SH-SY5Y (cell line): ENCODE measurements around the gene WNT2.

Experiments
- GATA2 ChIP-seq: IDR thresholded peaks from 2 replicates; pipeline ENCODE4 v1.6.1; 2011; ENCODE audit warnings: mild to moderate bottlenecking, low read depth, low read length
- GATA3 ChIP-seq: IDR thresholded peaks from 2 replicates; pipeline ENCODE4 v1.6.1; 2011; ENCODE audit warnings: low read depth, mild to moderate bottlenecking, low read length, moderate library complexity

The WNT2 gene

GRCh38 chr7:117282239-117282812 is 40.5 kb downstream of the WNT2 start:
- TF ChIP-seq GATA3: no peak
- no peak for TF ChIP-seq GATA2

- TF ChIP-seq GATA2: no peak
- no peak for TF ChIP-seq GATA3
These were observed 41.3 kb downstream of the WNT2 start for GRCh38 chr7:117281562-117281961.

- TF ChIP-seq GATA2 (no peak), GATA3 (no peak)
These were observed 42.8 kb downstream of the WNT2 start for GRCh38 chr7:117279931-117280557.

GRCh38 chr7:117279203-117279602 is 43.7 kb downstream of the WNT2 start:
- no peak for TF ChIP-seq GATA3
- TF ChIP-seq GATA2: no peak

GRCh38 chr7:117278040-117278439 is 44.8 kb downstream of the WNT2 start:
- TF ChIP-seq GATA3: no peak
- no peak for TF ChIP-seq GATA2

- TF ChIP-seq GATA3 (no peak), GATA2 (no peak)
These were observed 45.3 kb downstream of the WNT2 start for GRCh38 chr7:117277576-117277975.

GRCh38 chr7:117274951-117275350 is 47.9 kb downstream of the WNT2 start:
- TF ChIP-seq GATA2: no peak
- no peak for TF ChIP-seq GATA3

- TF ChIP-seq GATA3: no peak
- no peak for TF ChIP-seq GATA2
These were observed 49.0 kb downstream of the WNT2 start for GRCh38 chr7:117273814-117274225.

GRCh38 chr7:117273325-117273724 is 49.5 kb downstream of the WNT2 start:
- no peak for TF ChIP-seq GATA3
- TF ChIP-seq GATA2: no peak

GRCh38 chr7:117272017-117272759 is 50.7 kb downstream of the WNT2 start:
- TF ChIP-seq GATA3: no peak
- TF ChIP-seq GATA2: no peak

- TF ChIP-seq GATA3 (no peak), GATA2 (no peak)
These were observed 51.3 kb downstream of the WNT2 start for GRCh38 chr7:117271566-117271965.

- TF ChIP-seq GATA3: no peak
These were observed 52.5 kb downstream of the WNT2 start for GRCh38 chr7:117270371-117270770.

GRCh38 chr7:117269886-117270285 is 53.0 kb downstream of the WNT2 start:
- TF ChIP-seq GATA3: no peak

- TF ChIP-seq GATA3: no peak
These were observed 53.4 kb downstream of the WNT2 start for GRCh38 chr7:117269417-117269816.

GRCh38 chr7:117264716-117265115 is 58.1 kb downstream of the WNT2 start:
- TF ChIP-seq GATA2 (no peak), GATA3 (no peak)
